OCI-LY7 (cell line): Measurements from ENCODE around the gene RUSF1. TPM values are rescaled to one million over a fixed set of nuclear protein-coding genes. Genes with fewer than 3 reads are reported as not detected.
"Not testable (repeated sequence)": the region's sequence is repeated elsewhere in the genome, so short reads cannot be mapped to it uniquely, and the experiment has no call there.

Source experiments
- Bru-seq: library from RNA; stranded (reverse); fragments of 400-500 nt; gene quantifications from one replicate; lab custom pipeline; 2021; lab: Mats Ljungman, UMichigan
- BruChase-seq, 2 experiments: library from RNA; stranded (reverse); fragments of 400-500 nt; gene quantifications; one replicate each; lab custom pipeline; 2021; lab: Mats Ljungman, UMichigan
- BruUV-seq: library from RNA; stranded (reverse); fragments of 400-500 nt; replicated peaks from 2 replicates; lab custom pipeline; 2021; lab: Mats Ljungman, UMichigan
- CTCF ChIA-PET: fragments of 300-600 bp; sonication (Branson Sonifier 250); formaldehyde crosslinking; loops from one replicate; lab custom pipeline; 2022; ENCODE audit warnings: antibody characterized with exemption; ENCODE audit not compliant: unreplicated experiment; lab: Charles Lee
- POLR2A ChIA-PET: fragments of 300-600 bp; sonication (Branson Sonifier 250); formaldehyde crosslinking; loops from one replicate; lab custom pipeline; 2022; ENCODE audit warnings: antibody characterized with exemption; lab: Charles Lee
- DNase-seq: peaks from one replicate; pipeline ENCODE4 v3.0.0-alpha.2; 2015; ENCODE audit warnings: low spot score
- H2AFZ ChIP-seq: fragments of 200-600 bp; sonication (generic), shearing (Covaris generic); 2 replicates; pipeline ENCODE4 v1.6.1; 2014; ENCODE audit warnings: mild to moderate bottlenecking, antibody characterized with exemption, low read length, moderate library complexity
- H3K27ac ChIP-seq: fragments of 200-600 bp; sonication (generic); 2 replicates; pipeline ENCODE4 v1.5.1; 2014; ENCODE audit warnings: mixed run types, low read depth, mild to moderate bottlenecking, moderate library complexity, low read length, inconsistent platforms; ENCODE audit not compliant: poor library complexity, severe bottlenecking
- H3K36me3 ChIP-seq: fragments of 200-600 bp; sonication (generic); 2 replicates; pipeline ENCODE4 v1.6.1; 2014; ENCODE audit warnings: mild to moderate bottlenecking, antibody characterized with exemption, low read length, moderate library complexity, mixed read lengths; ENCODE audit not compliant: insufficient read depth
- H3K4me1 ChIP-seq: fragments of 200-600 bp; sonication (generic); 2 replicates; pipeline ENCODE4 v1.5.1; 2014; ENCODE audit warnings: mild to moderate bottlenecking, low read length; ENCODE audit not compliant: insufficient read depth, poor library complexity, severe bottlenecking
- H3K4me2 ChIP-seq: fragments of 200-600 bp; sonication (generic); 2 replicates; pipeline ENCODE4 v1.6.1; 2014; ENCODE audit warnings: mild to moderate bottlenecking, low read length
- H3K4me3 ChIP-seq: fragments of 200-600 bp; sonication (generic); 2 replicates; pipeline ENCODE4 v1.5.1; 2014; ENCODE audit warnings: mild to moderate bottlenecking, low read depth, low read length; ENCODE audit not compliant: poor library complexity, severe bottlenecking
- H3K79me2 ChIP-seq: fragments of 200-600 bp; sonication (generic); 2 replicates; pipeline ENCODE4 v1.6.1; 2016; ENCODE audit warnings: low read depth, mild to moderate bottlenecking, low read length, moderate library complexity, mixed read lengths; ENCODE audit not compliant: insufficient read depth
- H3K9me2 ChIP-seq: fragments of 200-600 bp; sonication (generic); 2 replicates; pipeline ENCODE4 v1.6.1; 2016; ENCODE audit warnings: mild to moderate bottlenecking, low read length, mixed read lengths; ENCODE audit not compliant: insufficient read depth
- H3K9me3 ChIP-seq: fragments of 200-600 bp; sonication (generic); 2 replicates; pipeline ENCODE4 v1.6.1; 2014; ENCODE audit warnings: mild to moderate bottlenecking, mixed run types, low read length, mixed read lengths
- H4K20me1 ChIP-seq: fragments of 200-600 bp; sonication (generic); 2 replicates; pipeline ENCODE4 v1.6.1; 2014; ENCODE audit warnings: mild to moderate bottlenecking, antibody characterized with exemption, low read length, moderate library complexity, mixed read lengths; ENCODE audit not compliant: insufficient read depth
- CTCF ChIP-seq: fragments of 200-600 bp; sonication (generic); conservative IDR thresholded peaks from 2 replicates; pipeline ENCODE4 v1.5.1; 2014; ENCODE audit warnings: mild to moderate bottlenecking, antibody characterized with exemption, low read length, moderate library complexity, mixed read lengths
- EZH2phosphoT487 ChIP-seq: fragments of 200-600 bp; sonication (generic); IDR thresholded peaks from 2 replicates; pipeline ENCODE4 v1.6.1; 2018; ENCODE audit warnings: low read depth, borderline replicate concordance, mild to moderate bottlenecking, mixed run types, antibody characterized with exemption, low read length, moderate library complexity, mixed read lengths
- intact Hi-C: fragments of 100-400 bp; cut with micrococcal nuclease; formaldehyde crosslinking; loops from one replicate; pipeline ENCODE4 v1.10.0; 2022; ENCODE audit not compliant: unreplicated experiment
- long read RNA-seq: library from polyadenylated mRNA; stranded (forward); transcript quantifications from one replicate; pipeline ENCODE4 v2.0.0, GENCODE V29; 2022
- total RNA-seq, 2 experiments: library from RNA; depleted of rRNA in 1 of 2; stranded (reverse); fragments of >200 nt in 1 of 2; shearing (Covaris generic) in 1 of 2; gene quantifications; 2 replicates each; pipeline ENCODE4 v1.2.3, GENCODE V29; 2014 to 2022

Gene RUSF1
- total RNA-seq (2014; rRNA removed; shearing (Covaris generic)) (24.0 and 28.6 TPM in 2 replicates), total RNA-seq (2022) (40.4 TPM in 2 replicates), Bru-seq, nascent RNA (percentile 56 among the genes with signal in this experiment), BruChase-seq, experiment 1, labeled RNA remaining after a 6-hour chase (percentile 56 among the genes with signal in this experiment), BruChase-seq, experiment 2, labeled RNA remaining after a 2-hour chase (percentile 51 among the genes with signal in this experiment)
- long read RNA-seq, transcript C16orf58-201 (13 exons, 2,793 nt): major isoform, 43 of 96 reads
- long read RNA-seq, partial matches to known transcripts: 1 of 96 reads
- long read RNA-seq, other reads (novel, unspliced or antisense): 52 of 96 reads

DNA sequence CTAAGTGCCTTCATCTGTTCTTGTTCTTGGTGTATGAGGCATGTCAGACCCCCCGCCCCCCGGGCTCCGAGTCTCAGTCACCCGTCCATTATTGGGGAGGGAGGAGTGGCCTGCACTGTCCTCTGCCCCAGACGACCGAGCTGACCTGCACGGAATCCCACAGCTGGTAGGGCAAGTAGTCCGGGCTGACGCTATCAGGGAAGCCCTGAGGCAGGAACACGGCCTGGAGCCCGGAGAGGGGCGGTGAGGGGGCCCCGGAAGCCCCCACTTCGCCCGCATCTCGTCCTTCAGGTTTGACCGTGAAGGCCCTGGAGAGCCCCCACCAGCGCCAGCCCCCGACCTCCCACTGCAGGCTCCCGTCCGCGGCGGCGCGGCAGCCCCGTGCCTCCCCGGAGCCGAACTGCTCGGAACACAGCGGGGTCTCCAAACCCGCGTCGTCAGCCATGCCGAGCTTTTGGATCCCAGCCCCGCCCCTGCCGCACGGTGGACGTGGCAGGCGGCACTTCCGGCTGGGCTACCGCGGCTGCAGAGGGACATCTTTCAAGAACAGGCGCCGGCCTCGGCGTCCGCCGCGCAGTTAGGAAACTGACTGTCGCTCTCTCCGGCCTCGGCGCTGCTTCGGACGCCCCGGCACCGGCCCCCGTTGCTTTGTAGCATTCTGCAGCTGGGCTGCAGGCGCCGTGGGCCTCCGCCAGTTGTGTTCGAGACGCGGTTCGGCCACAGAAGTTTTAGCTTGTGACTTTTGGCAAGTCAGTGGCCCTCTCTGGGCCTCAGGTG, at the start of gene RUSF1:
Gene RUSF1 (minus strand): TSS at position 463 of the 777 bp plus-strand sequence. CDS start 18 bp downstream, at position 445.
- Histone ChIP-seq H3K4me3 (peak within 1 kb of the TSS; percentile 77), H3K4me1 (peaks cover 25% of the 10 kb centered on the region), H3K4me2 (peak within 1 kb of the TSS; percentile 89), H3K36me3 (no peaks in the 10 kb centered on the region), H3K79me2 (no peaks in the 10 kb centered on the region), H3K9me3 (no peaks in the 10 kb centered on the region), H3K27ac (peak within 1 kb of the TSS; percentile 21), H3K9me2 (no peaks in the 10 kb centered on the region), H4K20me1 (no peaks in the 10 kb centered on the region), H2AFZ (peak within 1 kb of the TSS; percentile 98)
- POLR2A ChIA-PET: interaction anchor here (0.6 to 1.6 kb wide), 2 partner anchors 16 to 409 kb away, joined by 3 to 4 read pairs; no protein-coding TSS in a partner anchor
- no peak for TF ChIP-seq CTCF
- TF ChIP-seq EZH2phosphoT487: no peak
- peak; percentile 83 for DNase-seq
- intact Hi-C loops: loop anchor here (5.0 kb wide), 1 partner anchor 189 kb away; no protein-coding TSS in a partner anchor
- no TSS peak for BruUV-seq
- CTCF ChIA-PET: no interaction called here

- CTCF ChIA-PET: no interaction called here
These were observed 34.6 kb upstream of the RUSF1 start for GRCh38 chr16:31542763-31543162.

DNA sequence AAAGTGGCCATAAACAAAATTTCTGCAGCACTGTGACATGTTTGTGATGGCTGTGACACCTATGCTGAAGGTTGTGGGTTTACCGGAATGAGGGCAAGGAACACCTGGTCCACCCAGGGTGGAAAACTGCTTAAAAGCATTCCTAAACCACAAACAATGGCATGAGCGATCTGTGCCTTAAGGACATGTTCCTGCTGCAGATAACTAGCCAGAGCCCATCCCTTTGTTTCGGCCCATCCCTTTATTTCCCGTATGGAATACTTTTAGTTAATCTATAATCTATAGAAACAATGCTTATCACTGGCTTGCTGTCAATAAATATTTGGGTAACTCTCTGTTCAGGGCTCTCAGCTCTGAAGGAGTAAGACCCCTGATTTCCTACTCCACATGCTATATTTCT, 31.6 kb upstream of the RUSF1 start:
- H3K9me2 ChIP-seq, H4K20me1 ChIP-seq, DNase-seq, H3K4me2 ChIP-seq, H2AFZ ChIP-seq, CTCF ChIA-PET, H3K4me3 ChIP-seq, H3K4me1 ChIP-seq, BruUV-seq, H3K9me3 ChIP-seq, H3K27ac ChIP-seq, intact Hi-C loops, H3K79me2 ChIP-seq, H3K36me3 ChIP-seq, POLR2A ChIA-PET: not testable (repeated sequence)

More at GRCh38 chr16:31542763-31543162, 34.6 kb upstream of the RUSF1 start:
- no peak overlapping the region for H2AFZ ChIP-seq
- H3K4me1 ChIP-seq: no peaks in the 10 kb centered on the region
- intact Hi-C loops: no loop called here
- DNase-seq: no peak
- no peaks in the 10 kb centered on the region for H3K9me2 ChIP-seq
- no TSS peak for BruUV-seq
- TF ChIP-seq EZH2phosphoT487: no peak
- no peak for TF ChIP-seq CTCF
- H3K4me2 ChIP-seq: no peak overlapping the region
- POLR2A ChIA-PET: no interaction called here
- no peak overlapping the region for H3K27ac ChIP-seq
- no peaks in the 10 kb centered on the region for H3K79me2 ChIP-seq
- no peak overlapping the region for H3K4me3 ChIP-seq
- no peaks in the 10 kb centered on the region for H3K36me3 ChIP-seq
- no peaks in the 10 kb centered on the region for H4K20me1 ChIP-seq
- no peaks in the 10 kb centered on the region for H3K9me3 ChIP-seq

DNA sequence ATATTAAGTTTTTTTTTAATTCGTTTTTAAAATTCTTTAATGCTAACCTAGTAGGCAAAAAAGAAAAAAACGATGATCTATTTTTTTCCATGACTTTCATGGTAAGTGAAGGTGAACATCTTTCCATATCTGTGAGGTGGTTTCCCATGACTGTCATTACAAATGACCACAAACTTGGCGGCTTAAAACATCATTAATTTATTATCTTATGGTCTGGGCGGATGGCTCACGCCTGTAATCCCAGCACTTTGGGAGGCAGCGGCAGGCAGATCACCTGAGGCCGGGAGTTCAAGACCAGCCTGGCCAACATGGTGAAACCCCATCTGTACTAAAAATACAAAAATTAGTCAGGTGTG, 30.0 kb upstream of the RUSF1 start:
- BruUV-seq, H3K9me3 ChIP-seq, H3K4me3 ChIP-seq, H3K27ac ChIP-seq, H4K20me1 ChIP-seq, POLR2A ChIA-PET, H3K36me3 ChIP-seq, H3K9me2 ChIP-seq, intact Hi-C loops, H3K79me2 ChIP-seq, DNase-seq, CTCF ChIA-PET, H3K4me1 ChIP-seq, H2AFZ ChIP-seq, H3K4me2 ChIP-seq: not testable (repeated sequence)
